Measurements from ENCODE around the gene BABAM2. TPM values are rescaled to one million over a fixed set of nuclear protein-coding genes. Genes with fewer than 3 reads are reported as not detected.

BABAM2 gene
- total RNA-seq = 41.0 TPM

GRCh38 chr2:27890146-27890923 is at the start of gene BABAM2, which contains the start of gene RBKS:
TSS of gene BABAM2 (plus strand) at chr2:27890729. CDS start at chr2:27894557, 3,828 bp downstream.
TSS of gene RBKS (minus strand) at chr2:27890387. CDS start at chr2:27890345, 42 bp downstream.
- peak in 1 of 2 donors; percentile 92 for DNase-seq (ENCODE audit: extremely low spot score in 2 of 2)
- peaks cover 19% of the 10 kb centered on the region for H3K4me1 ChIP-seq
- no peaks in the 10 kb centered on the region for H3K9me3 ChIP-seq
- H3K36me3 ChIP-seq = no peaks in the 10 kb centered on the region
- peak within 1 kb of the TSS; percentile 59 to 91 for H3K4me3 ChIP-seq
- intact Hi-C loops (cut with DNase I) = loop anchor here (10.0 kb wide), 1 partner anchor 176 kb away; no protein-coding TSS in a partner anchor
- H3K27ac ChIP-seq = peak within 1 kb of the TSS; percentile 84
- TF ChIP-seq POLR2AphosphoS5 (IDR thresholded peaks at IDR 0.05; ENCODE audit: insufficient read depth in 1 of 2, low read depth in 1 of 2) = peak; percentile 20 to 91
- TF ChIP-seq POLR2A (IDR thresholded peaks at IDR 0.05) = peak in 1 of 2 donors; percentile 75
- TF ChIP-seq, protein P1, sequence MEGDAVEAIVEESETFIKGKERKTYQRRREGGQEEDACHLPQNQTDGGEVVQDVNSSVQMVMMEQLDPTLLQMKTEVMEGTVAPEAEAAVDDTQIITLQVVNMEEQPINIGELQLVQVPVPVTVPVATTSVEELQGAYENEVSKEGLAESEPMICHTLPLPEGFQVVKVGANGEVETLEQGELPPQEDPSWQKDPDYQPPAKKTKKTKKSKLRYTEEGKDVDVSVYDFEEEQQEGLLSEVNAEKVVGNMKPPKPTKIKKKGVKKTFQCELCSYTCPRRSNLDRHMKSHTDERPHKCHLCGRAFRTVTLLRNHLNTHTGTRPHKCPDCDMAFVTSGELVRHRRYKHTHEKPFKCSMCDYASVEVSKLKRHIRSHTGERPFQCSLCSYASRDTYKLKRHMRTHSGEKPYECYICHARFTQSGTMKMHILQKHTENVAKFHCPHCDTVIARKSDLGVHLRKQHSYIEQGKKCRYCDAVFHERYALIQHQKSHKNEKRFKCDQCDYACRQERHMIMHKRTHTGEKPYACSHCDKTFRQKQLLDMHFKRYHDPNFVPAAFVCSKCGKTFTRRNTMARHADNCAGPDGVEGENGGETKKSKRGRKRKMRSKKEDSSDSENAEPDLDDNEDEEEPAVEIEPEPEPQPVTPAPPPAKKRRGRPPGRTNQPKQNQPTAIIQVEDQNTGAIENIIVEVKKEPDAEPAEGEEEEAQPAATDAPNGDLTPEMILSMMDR (IDR thresholded peaks at IDR 0.05) = peak in 1 of 3 experiments; percentile 5
- no peaks in the 10 kb centered on the region for H3K27me3 ChIP-seq

- Histone ChIP-seq H3K27me3 (no peaks in the 10 kb centered on the region), H3K36me3 (no peaks in the 10 kb centered on the region), H3K9me3 (no peaks in the 10 kb centered on the region), H3K4me3 (no peak overlapping the region), H3K27ac (no peak overlapping the region), H3K4me1 (no peaks in the 10 kb centered on the region)
- intact Hi-C loops (cut with DNase I) = no loop called here
- no peak for TF ChIP-seq POLR2A (IDR thresholded peaks at IDR 0.05)
- DNase-seq (ENCODE audit: extremely low spot score in 2 of 2) = no peak
Observed at GRCh38 chr2:27842894-27843293, 47.6 kb upstream of the BABAM2 start.

- no peaks in the 10 kb centered on the region for H3K36me3 ChIP-seq
- DNase-seq (ENCODE audit: extremely low spot score in 2 of 2) = no peak
- no peak overlapping the region for H3K27ac ChIP-seq
- no peaks in the 10 kb centered on the region for H3K9me3 ChIP-seq
- no peaks in the 10 kb centered on the region for H3K27me3 ChIP-seq
- H3K4me3 ChIP-seq = no peak overlapping the region
- TF ChIP-seq POLR2A (IDR thresholded peaks at IDR 0.05) (no peak), POLR2AphosphoS5 (IDR thresholded peaks at IDR 0.05; ENCODE audit: insufficient read depth in 1 of 2, low read depth in 1 of 2) (no peak)
- TF ChIP-seq, protein P1 (IDR thresholded peaks at IDR 0.05) = no peak
- no peaks in the 10 kb centered on the region for H3K4me1 ChIP-seq
- intact Hi-C loops (cut with DNase I) = no loop called here
Observed at GRCh38 chr2:27843992-27844391, 46.5 kb upstream of the BABAM2 start.

DNA sequence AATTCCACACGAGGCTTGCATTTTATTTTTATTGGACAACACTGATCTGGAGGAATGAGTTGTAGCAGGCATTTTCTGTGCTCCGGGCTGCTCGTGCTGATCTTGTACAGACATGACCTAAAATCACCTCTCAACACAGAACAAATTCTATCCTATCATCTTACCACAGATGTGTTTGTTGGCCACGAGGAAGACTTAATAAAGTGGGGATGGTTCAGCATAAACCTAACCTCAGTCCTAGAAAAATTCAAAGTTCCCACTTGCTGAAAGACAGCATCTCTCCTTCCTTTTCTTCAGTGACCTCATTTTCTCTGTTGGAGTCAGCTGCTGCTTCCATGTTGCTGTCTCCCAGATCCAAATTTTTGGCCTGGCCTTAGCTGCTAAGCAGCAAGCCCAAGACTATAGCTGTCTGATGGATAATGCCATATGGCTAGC is 45.7 kb upstream of the BABAM2 start:
- intact Hi-C loops (cut with DNase I) = no loop called here
- no peaks in the 10 kb centered on the region for H3K36me3 ChIP-seq
- no peaks in the 10 kb centered on the region for H3K4me1 ChIP-seq
- no peak overlapping the region for H3K4me3 ChIP-seq
- no peak for DNase-seq (ENCODE audit: extremely low spot score in 2 of 2)
- no peak overlapping the region for H3K27ac ChIP-seq
- no peaks in the 10 kb centered on the region for H3K9me3 ChIP-seq
- TF ChIP-seq POLR2A (IDR thresholded peaks at IDR 0.05) (no peak), POLR2AphosphoS5 (IDR thresholded peaks at IDR 0.05; ENCODE audit: insufficient read depth in 1 of 2, low read depth in 1 of 2) (no peak)
- TF ChIP-seq, protein P1 (IDR thresholded peaks at IDR 0.05) = no peak
- H3K27me3 ChIP-seq = no peaks in the 10 kb centered on the region

GRCh38 chr2:27847333-27847732 is 43.2 kb upstream of the BABAM2 start:
- intact Hi-C loops (cut with DNase I) = no loop called here
- TF ChIP-seq, protein P1 (IDR thresholded peaks at IDR 0.05) = no peak
- DNase-seq (ENCODE audit: extremely low spot score in 2 of 2) = no peak
- Histone ChIP-seq H3K9me3 (no peaks in the 10 kb centered on the region), H3K4me1 (no peaks in the 10 kb centered on the region), H3K36me3 (no peaks in the 10 kb centered on the region), H3K27ac (no peak overlapping the region), H3K4me3 (no peak overlapping the region), H3K27me3 (no peaks in the 10 kb centered on the region)

Data from vagina (tissue), 2 donors.